ENCODE results near the gene KLK13.

DNA sequence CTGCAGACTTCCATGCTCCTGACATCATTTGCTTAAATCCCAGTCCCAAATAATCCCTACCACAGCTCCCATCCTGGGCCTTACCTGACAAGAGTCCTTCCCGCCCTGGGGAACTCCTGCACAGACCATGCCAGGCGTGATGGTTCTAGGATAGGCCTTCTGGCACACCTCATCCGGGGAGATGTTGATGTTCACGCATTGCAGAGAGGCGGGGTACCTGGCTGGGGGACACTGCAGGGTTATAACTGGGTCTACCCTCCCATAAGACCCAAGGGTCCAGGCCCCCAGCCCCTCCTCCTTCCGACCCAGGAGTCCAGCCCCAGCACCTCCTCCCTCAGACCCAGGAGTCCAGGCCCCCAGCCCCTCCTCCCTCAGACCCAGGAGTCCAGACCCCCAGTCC is 13.8 kb upstream of the KLK13 start:
- no peak for TF ChIP-seq CTCF (IDR thresholded peaks at IDR 0.05)
- no peak for TF ChIP-seq POLR2A (IDR thresholded peaks at IDR 0.05)
